ENCODE measurements around the gene KRTAP9-7. TPM values are rescaled to one million over a fixed set of nuclear protein-coding genes. Genes with fewer than 3 reads are reported as not detected.
"Not testable (repeated sequence)": the region's sequence is repeated elsewhere in the genome, so short reads cannot be mapped to it uniquely, and the experiment has no call there.

KRTAP9-7 gene, protein sequence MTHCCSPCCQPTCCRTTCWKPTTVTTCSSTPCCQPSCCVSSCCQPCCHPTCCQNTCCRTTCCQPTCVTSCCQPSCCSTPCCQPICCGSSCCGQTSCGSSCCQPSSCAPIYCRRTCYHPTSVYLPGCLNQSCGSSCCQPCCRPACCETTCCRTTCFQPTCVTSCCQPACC
- polyA plus RNA-seq: not detected

GRCh38 chr17:41275648-41276190 lies at the start of gene KRTAP9-7:
Gene KRTAP9-7, plus strand, starts transcription at chr17:41275698. Its CDS starts 0 bp downstream, at chr17:41275698.
- not testable (repeated sequence) for H3K36me3 Mint-ChIP-seq, H3K4me1 Mint-ChIP-seq, H3K9me3 Mint-ChIP-seq, H3K4me3 Mint-ChIP-seq, DNase-seq, H3K27ac Mint-ChIP-seq
- H3K27me3 Mint-ChIP-seq (ENCODE audit: low read depth in 3 of 3): peaks cover 2 to 20% (median 13%) of the 10 kb centered on the region in 3 donors

GRCh38 chr17:41226051-41226450 lies 49.4 kb upstream of the KRTAP9-7 start:
- H3K27ac Mint-ChIP-seq: no peak overlapping the region
- no peak overlapping the region for H3K4me3 Mint-ChIP-seq
- no peaks in the 10 kb centered on the region for H3K36me3 Mint-ChIP-seq
- no peaks in the 10 kb centered on the region for H3K4me1 Mint-ChIP-seq
- H3K27me3 Mint-ChIP-seq (ENCODE audit: low read depth in 3 of 3): peaks cover 2 to 5% (median 3%) of the 10 kb centered on the region in 3 donors
- no peak for DNase-seq
- peaks cover 0 to 4% (median 0%) of the 10 kb centered on the region in 6 donors for H3K9me3 Mint-ChIP-seq

- not testable (repeated sequence) for H3K27ac Mint-ChIP-seq; H3K4me3 Mint-ChIP-seq; H3K9me3 Mint-ChIP-seq; H3K27me3 Mint-ChIP-seq (ENCODE audit: low read depth in 3 of 3); H3K36me3 Mint-ChIP-seq; DNase-seq; H3K4me1 Mint-ChIP-seq
Measured at GRCh38 chr17:41226598-41227095, 48.9 kb upstream of the KRTAP9-7 start, which contains the start of gene KRTAP9-2. Gene KRTAP9-2, plus strand, starts transcription at chr17:41226648. Its CDS starts 7 bp downstream, at chr17:41226655.

DNA sequence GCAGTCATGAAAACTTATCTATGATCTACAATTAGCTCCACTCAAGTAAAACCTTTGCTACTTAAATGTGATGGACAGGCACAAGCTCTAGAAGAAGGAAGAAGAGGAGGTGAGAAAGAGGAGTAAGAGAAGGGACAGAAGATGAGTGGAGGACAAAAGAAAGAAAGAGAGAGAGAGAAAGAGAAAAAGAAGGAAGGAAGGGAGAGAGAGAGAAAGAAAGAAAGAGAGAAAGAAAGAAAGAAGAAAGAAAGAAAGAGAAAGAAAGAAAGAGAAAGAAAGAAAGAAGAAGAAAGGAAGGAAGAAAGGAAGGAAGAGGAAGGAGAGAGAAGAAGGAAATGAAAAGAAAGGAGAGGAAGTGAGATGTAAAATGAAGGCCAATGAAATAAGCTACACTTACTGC lies 45.4 kb upstream of the KRTAP9-7 start:
- Mint-ChIP-seq H3K4me1 (no peaks in the 10 kb centered on the region), H3K27me3 (ENCODE audit: low read depth in 3 of 3) (peaks cover 3 to 11% (median 7%) of the 10 kb centered on the region in 3 donors), H3K9me3 (no peaks in the 10 kb centered on the region), H3K27ac (no peak overlapping the region), H3K36me3 (no peaks in the 10 kb centered on the region), H3K4me3 (no peak overlapping the region)
- no peak for DNase-seq

GRCh38 chr17:41231731-41232130 lies 43.8 kb upstream of the KRTAP9-7 start:
- no peak overlapping the region for H3K27ac Mint-ChIP-seq
- no peak overlapping the region for H3K4me3 Mint-ChIP-seq
- peaks cover 3 to 17% (median 7%) of the 10 kb centered on the region in 3 donors for H3K27me3 Mint-ChIP-seq (ENCODE audit: low read depth in 3 of 3)
- no peaks in the 10 kb centered on the region for H3K9me3 Mint-ChIP-seq
- no peaks in the 10 kb centered on the region for H3K4me1 Mint-ChIP-seq
- no peaks in the 10 kb centered on the region for H3K36me3 Mint-ChIP-seq
- no peak for DNase-seq

DNA sequence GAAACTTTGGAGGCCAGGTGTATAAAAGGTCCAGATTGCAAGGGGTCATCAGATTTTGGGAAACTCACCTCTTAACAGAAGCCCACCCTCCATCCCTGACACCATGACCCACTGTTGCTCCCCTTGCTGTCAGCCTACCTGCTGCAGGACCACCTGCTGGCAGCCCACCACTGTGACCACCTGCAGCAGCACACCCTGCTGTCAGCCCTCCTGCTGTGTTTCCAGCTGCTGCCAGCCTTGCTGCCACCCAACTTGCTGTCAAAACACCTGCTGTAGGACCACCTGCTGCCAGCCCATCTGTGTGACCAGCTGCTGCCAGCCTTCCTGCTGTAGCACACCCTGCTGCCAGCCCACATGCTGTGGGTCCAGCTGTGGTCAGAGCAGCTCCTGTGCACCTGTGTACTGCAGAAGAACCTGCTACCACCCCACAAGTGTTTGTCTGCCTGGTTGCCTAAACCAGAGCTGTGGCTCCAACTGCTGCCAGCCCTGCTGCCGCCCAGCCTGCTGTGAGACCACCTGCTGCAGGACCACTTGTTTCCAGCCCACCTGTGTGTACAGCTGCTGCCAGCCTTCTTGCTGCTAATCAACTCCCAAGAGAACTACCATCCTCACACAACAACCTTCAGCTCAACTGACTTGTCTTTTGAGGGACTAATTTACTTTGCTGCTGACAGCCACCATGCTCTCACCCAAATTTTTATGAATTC lies 42.9 kb upstream of the KRTAP9-7 start, which contains the start of gene KRTAP9-3:
Gene KRTAP9-3 (plus strand): TSS at position 51 of the 707 bp plus-strand sequence. CDS start 53 bp downstream, at position 104.
- peaks cover 5 to 19% (median 7%) of the 10 kb centered on the region in 3 donors for H3K27me3 Mint-ChIP-seq (ENCODE audit: low read depth in 3 of 3)
- H3K4me1 Mint-ChIP-seq, H3K4me3 Mint-ChIP-seq, H3K36me3 Mint-ChIP-seq, DNase-seq, H3K27ac Mint-ChIP-seq, H3K9me3 Mint-ChIP-seq: not testable (repeated sequence)

DNA sequence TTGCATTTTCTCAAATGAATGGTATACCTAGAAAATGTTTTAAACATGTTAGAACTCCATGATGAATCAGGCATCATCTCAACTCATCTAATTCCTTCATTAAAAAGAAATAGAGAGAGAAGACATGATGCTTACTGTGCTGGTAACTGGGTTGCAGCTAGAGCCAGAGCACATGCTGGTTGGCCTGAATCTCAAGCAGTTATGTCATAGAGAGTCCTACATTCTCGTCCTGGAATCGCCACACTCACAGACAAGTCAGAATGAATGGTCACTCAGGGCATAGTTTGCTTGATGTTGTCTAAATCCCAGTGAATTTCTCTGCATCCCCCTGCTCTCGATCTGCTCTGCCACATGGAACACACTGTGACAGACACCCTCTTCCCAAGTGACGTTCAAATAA lies 38.4 kb upstream of the KRTAP9-7 start:
- H3K4me1 Mint-ChIP-seq, DNase-seq, H3K9me3 Mint-ChIP-seq, H3K27ac Mint-ChIP-seq, H3K36me3 Mint-ChIP-seq, H3K4me3 Mint-ChIP-seq: not testable (repeated sequence)
- peaks cover 4 to 35% (median 5%) of the 10 kb centered on the region in 3 donors for H3K27me3 Mint-ChIP-seq (ENCODE audit: low read depth in 3 of 3)

DNA sequence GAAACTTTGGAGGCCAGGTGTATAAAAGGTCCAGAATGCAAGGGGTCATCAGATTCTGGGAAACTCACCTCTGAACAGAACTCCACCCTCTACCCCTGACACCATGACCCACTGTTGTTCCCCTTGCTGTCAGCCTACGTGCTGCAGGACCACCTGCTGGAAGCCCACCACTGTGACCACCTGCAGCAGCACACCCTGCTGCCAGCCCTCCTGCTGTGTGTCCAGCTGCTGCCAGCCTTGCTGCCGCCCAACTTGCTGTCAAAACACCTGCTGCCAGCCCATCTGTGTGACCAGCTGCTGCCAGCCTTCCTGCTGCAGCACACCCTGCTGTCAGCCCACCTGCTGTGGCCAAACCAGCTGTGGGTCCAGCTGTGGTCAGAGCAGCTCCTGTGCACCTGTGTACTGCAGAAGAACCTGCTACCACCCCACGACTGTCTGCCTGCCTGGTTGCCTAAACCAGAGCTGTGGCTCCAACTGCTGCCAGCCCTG lies 37.5 kb upstream of the KRTAP9-7 start, which contains the start of gene KRTAP9-8:
Gene KRTAP9-8 (plus strand): TSS at position 51 of the 489 bp plus-strand sequence. CDS start 53 bp downstream, at position 104.
- H3K27me3 Mint-ChIP-seq (ENCODE audit: low read depth in 3 of 3): peaks cover 4 to 39% (median 6%) of the 10 kb centered on the region in 3 donors
- H3K4me3 Mint-ChIP-seq, H3K36me3 Mint-ChIP-seq, H3K27ac Mint-ChIP-seq, H3K9me3 Mint-ChIP-seq, DNase-seq, H3K4me1 Mint-ChIP-seq: not testable (repeated sequence)

GRCh38 chr17:41246995-41247787 lies 28.3 kb upstream of the KRTAP9-7 start:
- not testable (repeated sequence) for DNase-seq

DNA sequence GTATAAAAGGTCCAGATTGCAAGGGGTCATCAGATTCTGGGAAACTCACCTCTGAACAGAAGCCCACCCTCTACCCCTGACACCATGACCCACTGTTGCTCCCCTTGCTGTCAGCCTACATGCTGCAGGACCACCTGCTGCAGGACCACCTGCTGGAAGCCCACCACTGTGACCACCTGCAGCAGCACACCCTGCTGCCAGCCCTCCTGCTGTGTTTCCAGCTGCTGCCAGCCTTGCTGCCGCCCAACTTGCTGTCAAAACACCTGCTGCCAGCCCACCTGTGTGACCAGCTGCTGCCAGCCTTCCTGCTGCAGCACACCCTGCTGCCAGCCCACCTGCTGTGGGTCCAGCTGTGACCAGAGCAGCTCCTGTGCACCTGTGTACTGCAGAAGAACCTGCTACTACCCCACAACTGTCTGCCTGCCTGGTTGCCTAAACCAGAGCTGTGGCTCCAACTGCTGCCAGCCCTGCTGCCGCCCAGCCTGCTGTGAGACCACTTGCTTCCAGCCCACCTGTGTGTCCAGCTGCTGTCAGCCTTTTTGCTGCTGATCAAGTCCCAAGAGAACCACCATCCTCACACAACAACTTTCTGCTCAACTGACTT lies 25.8 kb upstream of the KRTAP9-7 start, which contains the start of gene KRTAP9-4:
Gene KRTAP9-4 (plus strand): TSS at position 51 of the 604 bp plus-strand sequence. CDS start 34 bp downstream, at position 85.
- not testable (repeated sequence) for H3K27ac Mint-ChIP-seq; H3K9me3 Mint-ChIP-seq; DNase-seq; H3K36me3 Mint-ChIP-seq; H3K4me1 Mint-ChIP-seq; H3K4me3 Mint-ChIP-seq; H3K27me3 Mint-ChIP-seq (ENCODE audit: low read depth in 3 of 3)

More at GRCh38 chr17:41246995-41247787, 28.3 kb upstream of the KRTAP9-7 start:
- H3K9me3 Mint-ChIP-seq, H3K4me3 Mint-ChIP-seq, H3K4me1 Mint-ChIP-seq, H3K36me3 Mint-ChIP-seq, H3K27ac Mint-ChIP-seq: not testable (repeated sequence)
- H3K27me3 Mint-ChIP-seq (ENCODE audit: low read depth in 3 of 3): peaks cover 4 to 12% (median 7%) of the 10 kb centered on the region in 3 donors

- Mint-ChIP-seq H3K36me3 (no peaks in the 10 kb centered on the region), H3K4me3 (no peak overlapping the region), H3K4me1 (no peaks in the 10 kb centered on the region), H3K27ac (no peak overlapping the region), H3K27me3 (ENCODE audit: low read depth in 3 of 3) (peaks cover 1 to 7% (median 6%) of the 10 kb centered on the region in 3 donors), H3K9me3 (no peaks in the 10 kb centered on the region)
- no peak for DNase-seq
Measured at GRCh38 chr17:41251261-41251660, 24.2 kb upstream of the KRTAP9-7 start.

- Mint-ChIP-seq H3K36me3 (no peaks in the 10 kb centered on the region), H3K4me3 (no peak overlapping the region), H3K27ac (no peak overlapping the region), H3K27me3 (ENCODE audit: low read depth in 3 of 3) (peaks cover 1 to 14% (median 12%) of the 10 kb centered on the region in 3 donors), H3K4me1 (no peaks in the 10 kb centered on the region), H3K9me3 (no peaks in the 10 kb centered on the region)
- DNase-seq: no peak
Measured at GRCh38 chr17:41254861-41255260, 20.6 kb upstream of the KRTAP9-7 start.

All from immature natural killer cell (primary cell).